Subcutaneous adipose tissue (tissue), 4 donors: ENCODE results near the gene TRIO. TPM values are rescaled to one million over a fixed set of nuclear protein-coding genes. Genes with fewer than 3 reads are reported as not detected.

Experiments used
- total RNA-seq, 4 donors: library from RNA; depleted of rRNA; stranded (reverse); fragments of >200 nt; gene quantifications; one replicate each; pipeline ENCODE4 v1.1.0, GENCODE V29; 2016
- TF ChIP-seq, protein P1 (sequence below): fragments of 450-650 bp; IDR thresholded peaks from one replicate; pipeline ENCODE4 v1.5.1; 2016; ENCODE audit warnings: low read depth, mild to moderate bottlenecking, control low read depth, antibody characterized with exemption, moderate library complexity

The TRIO gene
- total RNA-seq, 4 donors from 2014 or later = 193 to 238 (median 212) TPM

GRCh38 chr5:14439087-14439871 is 296.1 kb downstream of the TRIO start:
- TF ChIP-seq, protein P1, sequence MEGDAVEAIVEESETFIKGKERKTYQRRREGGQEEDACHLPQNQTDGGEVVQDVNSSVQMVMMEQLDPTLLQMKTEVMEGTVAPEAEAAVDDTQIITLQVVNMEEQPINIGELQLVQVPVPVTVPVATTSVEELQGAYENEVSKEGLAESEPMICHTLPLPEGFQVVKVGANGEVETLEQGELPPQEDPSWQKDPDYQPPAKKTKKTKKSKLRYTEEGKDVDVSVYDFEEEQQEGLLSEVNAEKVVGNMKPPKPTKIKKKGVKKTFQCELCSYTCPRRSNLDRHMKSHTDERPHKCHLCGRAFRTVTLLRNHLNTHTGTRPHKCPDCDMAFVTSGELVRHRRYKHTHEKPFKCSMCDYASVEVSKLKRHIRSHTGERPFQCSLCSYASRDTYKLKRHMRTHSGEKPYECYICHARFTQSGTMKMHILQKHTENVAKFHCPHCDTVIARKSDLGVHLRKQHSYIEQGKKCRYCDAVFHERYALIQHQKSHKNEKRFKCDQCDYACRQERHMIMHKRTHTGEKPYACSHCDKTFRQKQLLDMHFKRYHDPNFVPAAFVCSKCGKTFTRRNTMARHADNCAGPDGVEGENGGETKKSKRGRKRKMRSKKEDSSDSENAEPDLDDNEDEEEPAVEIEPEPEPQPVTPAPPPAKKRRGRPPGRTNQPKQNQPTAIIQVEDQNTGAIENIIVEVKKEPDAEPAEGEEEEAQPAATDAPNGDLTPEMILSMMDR = no peak

DNA sequence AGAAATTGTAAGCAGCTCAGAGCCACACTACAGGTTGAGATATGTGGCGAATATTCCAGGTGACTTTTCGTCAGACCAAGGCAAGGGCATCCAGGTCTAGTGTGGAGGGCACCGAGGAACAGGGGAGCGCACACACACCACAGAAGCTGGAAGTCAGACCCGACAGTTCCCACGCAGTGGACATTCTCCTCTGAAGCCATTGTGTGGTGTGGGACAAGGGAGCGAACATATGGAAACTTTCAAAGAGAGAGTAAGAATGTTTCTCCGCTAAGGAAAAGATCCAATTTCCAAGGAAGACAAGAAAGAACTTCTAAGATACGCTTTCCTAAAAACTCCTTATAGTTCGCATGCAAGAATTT is 297.1 kb downstream of the TRIO start:
- TF ChIP-seq, protein P1 = no peak

DNA sequence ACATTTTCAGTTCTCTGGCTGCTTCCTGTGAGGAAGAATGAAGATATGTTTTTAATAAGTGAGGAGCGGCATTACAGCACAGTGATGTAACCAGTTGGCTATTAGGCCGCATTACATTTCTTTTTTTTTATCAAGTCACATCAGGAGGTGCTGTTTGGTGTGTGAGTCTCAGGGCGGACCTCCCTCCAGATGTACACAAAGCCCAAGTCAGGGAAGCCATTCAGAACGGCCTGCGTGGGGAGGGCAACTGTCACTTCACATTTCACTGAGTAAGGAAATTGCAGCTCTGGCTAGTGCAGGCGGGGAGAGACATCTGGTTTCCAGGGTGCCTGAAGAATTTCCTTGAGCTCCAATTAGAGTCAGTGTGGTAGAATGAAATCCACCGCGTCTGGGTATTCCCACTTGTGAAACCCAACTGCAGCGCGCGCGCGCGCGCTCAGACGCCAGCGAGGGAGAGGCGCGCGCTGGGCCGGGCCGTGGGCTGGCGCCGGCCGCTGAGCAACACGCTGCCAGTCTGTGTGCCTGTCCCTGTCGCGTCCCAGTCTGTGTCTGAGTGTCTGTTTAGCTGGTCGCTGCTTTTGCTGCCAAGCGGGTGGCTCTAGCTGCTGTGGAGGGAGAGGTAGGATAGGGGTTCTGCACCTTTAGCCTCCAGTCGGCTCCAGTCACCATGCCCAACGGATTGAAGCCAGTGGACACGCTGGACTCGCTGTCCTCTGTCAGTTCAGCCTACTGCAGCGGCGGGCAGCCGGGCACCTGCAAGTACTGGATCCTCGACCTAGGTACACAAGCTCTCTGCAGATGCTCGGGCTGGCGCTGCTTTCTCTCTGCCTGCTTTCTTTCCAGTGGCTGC is 297.7 kb downstream of the TRIO start:
- TF ChIP-seq, protein P1 = no peak

- TF ChIP-seq, protein P1 = no peak
Observed at GRCh38 chr5:14441641-14442040, 298.5 kb downstream of the TRIO start.

- TF ChIP-seq, protein P1 = no peak
Observed at GRCh38 chr5:14442536-14442935, 299.4 kb downstream of the TRIO start.

- TF ChIP-seq, protein P1 = no peak
Observed at GRCh38 chr5:14443671-14444093, 300.5 kb downstream of the TRIO start.

- TF ChIP-seq, protein P1 = no peak
Observed at GRCh38 chr5:14444161-14444560, 301.0 kb downstream of the TRIO start.
